Osteoblast (primary cell): ENCODE data around the gene SMYD1. TPM values are rescaled to one million over a fixed set of nuclear protein-coding genes. Genes with fewer than 3 reads are reported as not detected.

Source experiments
- DNase-seq: peaks from one replicate; pipeline ENCODE4 v3.0.0; 2011; ENCODE audit warnings: low spot score, mixed read lengths; ENCODE audit not compliant: insufficient read length; ENCODE audit errors: missing footprints
- H2AFZ ChIP-seq: 2 replicates; pipeline ENCODE4 v1.6.0; 2011; ENCODE audit warnings: mild to moderate bottlenecking, low read length
- H3K27ac ChIP-seq: 2 replicates; pipeline ENCODE4 v1.5.1; 2011; ENCODE audit warnings: mild to moderate bottlenecking, low read depth, low read length, moderate library complexity
- H3K27me3 ChIP-seq: 2 replicates; pipeline ENCODE4 v1.6.0; 2012; ENCODE audit warnings: mild to moderate bottlenecking, control low read depth, inconsistent platforms, low read length, moderate library complexity; ENCODE audit not compliant: insufficient read depth
- H3K36me3 ChIP-seq: 2 replicates; pipeline ENCODE4 v1.5.1; 2011; ENCODE audit warnings: mild to moderate bottlenecking, low read length, control low read depth, moderate library complexity; ENCODE audit not compliant: insufficient read depth
- H3K4me1 ChIP-seq: 2 replicates; pipeline ENCODE4 v1.5.1; 2011; ENCODE audit warnings: mild to moderate bottlenecking, low read length, control low read depth, moderate library complexity; ENCODE audit not compliant: insufficient read depth
- H3K4me2 ChIP-seq: 2 replicates; pipeline ENCODE4 v1.6.0; 2011; ENCODE audit warnings: mild to moderate bottlenecking, low read length; ENCODE audit not compliant: insufficient read depth
- H3K4me3 ChIP-seq: fragments of 200-600 bp; sonication (generic); 3 replicates; pipeline ENCODE4 v1.5.1; 2012; ENCODE audit warnings: mild to moderate bottlenecking, low read length, inconsistent platforms; ENCODE audit not compliant: insufficient read depth
- H3K79me2 ChIP-seq: 2 replicates; pipeline ENCODE4 v1.6.0; 2012; ENCODE audit warnings: mild to moderate bottlenecking, low read length, control low read depth, inconsistent platforms; ENCODE audit not compliant: insufficient read depth
- H3K9me3 ChIP-seq: 2 replicates; pipeline ENCODE4 v1.5.1; 2011; ENCODE audit warnings: low read depth, low read length, control low read depth
- H4K20me1 ChIP-seq: 2 replicates; pipeline ENCODE4 v1.6.0; 2012; ENCODE audit warnings: mild to moderate bottlenecking, low read length, control low read depth; ENCODE audit not compliant: insufficient read depth
- total RNA-seq: library from RNA; depleted of rRNA; stranded (reverse); fragments of >200 nt; gene quantifications from 2 replicates; pipeline ENCODE4 v1.2.3, GENCODE V29; 2012
- TF ChIP-seq, protein P1 (sequence below): IDR thresholded peaks from 2 replicates; pipeline ENCODE4 v1.5.1; 2011; ENCODE audit warnings: mild to moderate bottlenecking, low read depth, low read length, moderate library complexity; ENCODE audit errors: extremely low read depth

Gene SMYD1
- total RNA-seq, 1 donor: not detected

DNA sequence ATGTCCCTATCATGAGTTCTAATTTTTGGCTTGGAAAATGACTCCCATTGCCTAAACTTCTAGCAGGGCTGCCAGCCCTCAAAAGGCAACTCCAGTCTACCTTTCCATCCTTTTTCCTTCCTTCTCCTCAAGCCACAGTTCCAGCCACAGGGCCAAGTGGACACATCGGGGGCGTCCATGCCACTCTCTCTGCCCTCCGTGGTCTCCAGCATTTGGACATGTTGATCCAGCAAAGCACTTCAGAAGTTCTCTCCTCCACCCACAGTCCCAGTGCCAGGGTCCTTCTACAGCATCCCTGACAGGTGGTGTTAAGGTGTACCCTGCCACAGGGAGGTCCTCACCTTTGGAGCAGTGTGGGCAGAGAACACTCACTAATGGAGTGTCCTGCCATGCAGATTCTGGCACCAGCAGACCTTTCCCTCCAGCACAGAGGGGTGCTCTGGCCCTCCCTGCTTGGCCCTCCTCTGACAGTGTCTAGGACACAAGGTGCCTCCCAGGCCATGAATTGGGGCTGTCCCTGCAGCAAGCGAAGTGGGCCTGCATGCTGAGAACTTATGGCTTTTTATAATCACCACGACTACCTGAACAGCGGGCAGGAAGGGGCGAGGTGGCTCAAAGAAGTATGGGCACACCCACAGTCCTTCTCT is 61.8 kb downstream of the SMYD1 start:
- Histone ChIP-seq H2AFZ (no peak overlapping the region), H3K4me3 (no peak overlapping the region), H3K9me3 (no peaks in the 10 kb centered on the region), H3K36me3 (no peaks in the 10 kb centered on the region), H4K20me1 (no peaks in the 10 kb centered on the region), H3K27me3 (no peaks in the 10 kb centered on the region), H3K4me1 (no peaks in the 10 kb centered on the region), H3K27ac (no peak overlapping the region), H3K79me2 (no peaks in the 10 kb centered on the region), H3K4me2 (no peak overlapping the region)
- TF ChIP-seq, protein P1, sequence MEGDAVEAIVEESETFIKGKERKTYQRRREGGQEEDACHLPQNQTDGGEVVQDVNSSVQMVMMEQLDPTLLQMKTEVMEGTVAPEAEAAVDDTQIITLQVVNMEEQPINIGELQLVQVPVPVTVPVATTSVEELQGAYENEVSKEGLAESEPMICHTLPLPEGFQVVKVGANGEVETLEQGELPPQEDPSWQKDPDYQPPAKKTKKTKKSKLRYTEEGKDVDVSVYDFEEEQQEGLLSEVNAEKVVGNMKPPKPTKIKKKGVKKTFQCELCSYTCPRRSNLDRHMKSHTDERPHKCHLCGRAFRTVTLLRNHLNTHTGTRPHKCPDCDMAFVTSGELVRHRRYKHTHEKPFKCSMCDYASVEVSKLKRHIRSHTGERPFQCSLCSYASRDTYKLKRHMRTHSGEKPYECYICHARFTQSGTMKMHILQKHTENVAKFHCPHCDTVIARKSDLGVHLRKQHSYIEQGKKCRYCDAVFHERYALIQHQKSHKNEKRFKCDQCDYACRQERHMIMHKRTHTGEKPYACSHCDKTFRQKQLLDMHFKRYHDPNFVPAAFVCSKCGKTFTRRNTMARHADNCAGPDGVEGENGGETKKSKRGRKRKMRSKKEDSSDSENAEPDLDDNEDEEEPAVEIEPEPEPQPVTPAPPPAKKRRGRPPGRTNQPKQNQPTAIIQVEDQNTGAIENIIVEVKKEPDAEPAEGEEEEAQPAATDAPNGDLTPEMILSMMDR: no peak
- no peak for DNase-seq

DNA sequence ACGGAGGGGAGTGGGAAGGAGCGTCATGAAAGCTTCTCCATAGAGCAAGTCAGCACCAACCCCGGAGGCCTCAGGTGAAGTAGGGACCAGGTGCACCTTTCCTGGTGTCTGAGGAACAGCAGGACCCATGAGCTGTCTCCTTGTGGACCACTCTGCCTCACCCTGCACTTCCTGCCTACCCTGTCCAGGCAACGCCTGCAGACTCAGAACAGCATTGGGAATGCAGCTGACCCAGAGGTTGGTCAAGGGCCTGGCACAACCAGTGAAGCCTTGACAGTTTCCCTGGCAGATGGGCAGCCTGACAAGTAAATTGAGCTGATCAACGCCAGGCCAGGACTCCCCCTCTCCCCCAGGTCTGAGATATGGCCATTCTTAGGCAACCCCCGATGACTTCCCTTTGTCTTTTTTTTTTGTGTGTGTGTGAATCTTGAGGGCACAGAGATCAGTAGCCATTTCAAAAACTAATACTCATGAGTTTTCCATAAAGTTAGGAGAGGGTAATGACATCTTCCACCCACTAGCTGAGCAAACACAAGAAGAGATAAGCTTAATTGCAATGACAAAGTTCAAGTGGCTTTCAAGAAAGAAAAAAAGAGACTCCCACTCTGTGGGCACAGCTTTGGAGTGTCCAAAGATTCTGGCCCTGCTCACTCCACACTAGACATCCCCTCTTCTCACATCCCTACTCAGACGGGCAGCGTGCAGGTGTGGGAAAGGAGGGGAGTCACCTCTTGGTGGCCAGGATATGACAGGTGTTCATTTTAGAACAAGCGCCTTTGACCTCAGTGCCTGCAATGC is 63.8 kb downstream of the SMYD1 start:
- H3K9me3 ChIP-seq: no peaks in the 10 kb centered on the region
- TF ChIP-seq, protein P1: no peak
- H2AFZ ChIP-seq: no peak overlapping the region
- no peak overlapping the region for H3K4me3 ChIP-seq
- H3K27me3 ChIP-seq: no peaks in the 10 kb centered on the region
- H3K4me1 ChIP-seq: no peaks in the 10 kb centered on the region
- H3K4me2 ChIP-seq: no peak overlapping the region
- H4K20me1 ChIP-seq: no peaks in the 10 kb centered on the region
- H3K27ac ChIP-seq: no peak overlapping the region
- H3K36me3 ChIP-seq: no peaks in the 10 kb centered on the region
- DNase-seq: no peak
- H3K79me2 ChIP-seq: no peaks in the 10 kb centered on the region

DNA sequence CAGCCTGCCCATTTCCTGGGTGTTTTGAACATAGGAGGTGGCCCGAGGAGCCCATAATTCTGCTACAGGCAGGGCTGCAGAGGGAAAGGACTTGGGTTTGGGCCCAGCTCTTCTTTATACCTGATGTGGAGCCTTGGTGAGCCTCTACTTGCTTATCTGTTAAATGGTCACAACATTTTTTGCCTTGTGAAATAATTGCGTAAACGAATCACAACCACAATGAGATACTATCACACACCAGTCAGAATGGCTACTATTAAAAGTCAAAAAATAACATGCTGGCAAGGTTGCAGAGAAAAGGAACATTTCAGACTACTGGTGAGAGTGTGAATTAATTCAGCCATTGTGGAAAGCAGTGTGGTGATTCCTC is 64.4 kb downstream of the SMYD1 start:
- H3K9me3 ChIP-seq: no peaks in the 10 kb centered on the region
- H4K20me1 ChIP-seq: no peaks in the 10 kb centered on the region
- H3K4me1 ChIP-seq: no peaks in the 10 kb centered on the region
- H3K4me2 ChIP-seq: no peak overlapping the region
- H3K27ac ChIP-seq: no peak overlapping the region
- no peak for DNase-seq
- H3K4me3 ChIP-seq: no peak overlapping the region
- H3K79me2 ChIP-seq: no peaks in the 10 kb centered on the region
- no peaks in the 10 kb centered on the region for H3K36me3 ChIP-seq
- TF ChIP-seq, protein P1: no peak
- H3K27me3 ChIP-seq: no peaks in the 10 kb centered on the region
- H2AFZ ChIP-seq: no peak overlapping the region

DNA sequence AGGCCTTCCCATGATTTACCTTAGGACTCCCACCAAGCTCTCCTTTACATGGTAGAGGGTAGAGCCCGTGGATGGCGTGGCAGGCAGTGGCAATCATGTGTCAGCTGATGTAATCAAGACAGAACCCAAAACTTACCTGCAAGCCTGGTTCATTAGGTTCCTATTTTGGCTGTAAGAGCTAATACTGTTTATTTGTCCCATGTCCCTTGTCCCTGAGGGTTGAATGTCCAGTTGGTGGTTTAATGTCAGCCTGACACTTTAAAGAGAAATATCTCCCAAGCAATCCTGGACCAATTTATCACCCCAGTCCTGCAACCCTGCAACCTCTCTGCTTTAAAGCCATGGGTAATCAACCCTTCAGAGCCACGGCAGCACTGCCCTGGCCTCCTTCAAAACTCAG is 66.2 kb downstream of the SMYD1 start:
- Histone ChIP-seq H3K27me3 (no peaks in the 10 kb centered on the region), H3K27ac (no peak overlapping the region), H3K9me3 (no peaks in the 10 kb centered on the region), H3K4me1 (no peaks in the 10 kb centered on the region), H3K36me3 (no peaks in the 10 kb centered on the region), H4K20me1 (no peaks in the 10 kb centered on the region), H2AFZ (no peak overlapping the region), H3K4me3 (no peak overlapping the region), H3K79me2 (no peaks in the 10 kb centered on the region), H3K4me2 (no peak overlapping the region)
- TF ChIP-seq, protein P1: no peak
- DNase-seq: no peak
